Measurements from ENCODE around the gene ABHD18.
"Not testable (repeated sequence)": the region's sequence is repeated elsewhere in the genome, so short reads cannot be mapped to it uniquely, and the experiment has no call there.

ABHD18 gene

GRCh38 chr4:128061566-128062536 is 96.6 kb downstream of the ABHD18 start:
- peak; percentile 27 to 31 for DNase-seq (ENCODE audit: low read depth in 2 of 2, low spot score in 1 of 2)

GRCh38 chr4:128066453-128066820 is 101.2 kb downstream of the ABHD18 start:
- DNase-seq (ENCODE audit: low read depth in 2 of 2, low spot score in 1 of 2), result not testable (repeated sequence)

GRCh38 chr4:128068918-128069317 is 103.7 kb downstream of the ABHD18 start:
- DNase-seq (ENCODE audit: low read depth in 2 of 2, low spot score in 1 of 2), result no peak

- DNase-seq (ENCODE audit: low read depth in 2 of 2, low spot score in 1 of 2), result no peak
Observed at GRCh38 chr4:128076464-128076863, 111.3 kb downstream of the ABHD18 start.
